ENCODE results near the gene RMRP.

RMRP gene

DNA sequence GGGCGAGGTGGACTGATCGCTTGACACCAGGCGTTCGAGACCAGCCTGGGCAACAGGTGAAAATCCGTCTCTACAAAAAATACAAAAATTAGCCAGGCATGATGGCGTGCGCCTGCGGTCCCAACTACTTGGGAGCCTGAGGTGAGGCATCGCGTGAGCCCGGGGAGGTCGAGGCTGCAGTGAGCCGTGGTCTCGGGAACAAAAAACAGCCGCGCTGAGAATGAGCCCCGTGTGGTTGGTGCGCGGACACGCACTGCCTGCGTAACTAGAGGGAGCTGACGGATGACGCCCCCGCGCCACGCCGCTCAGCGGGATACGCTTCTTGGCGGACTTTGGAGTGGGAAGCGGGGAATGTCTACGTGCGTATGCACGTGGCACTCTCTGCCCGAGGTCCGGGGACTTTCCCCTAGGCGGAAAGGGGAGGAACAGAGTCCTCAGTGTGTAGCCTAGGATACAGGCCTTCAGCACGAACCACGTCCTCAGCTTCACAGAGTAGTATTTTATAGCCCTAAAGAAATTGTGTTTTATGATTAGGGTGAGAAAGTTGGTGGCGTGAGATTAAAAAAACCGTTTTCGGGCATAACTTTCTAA, at the start of gene RMRP:
Gene RMRP, minus strand, starts transcription at position 474 of the 591 bp plus-strand sequence.
- DNase-seq (ENCODE audit: low read depth in 2 of 2, low spot score in 1 of 2) = peak; percentile 48 to 77

DNA sequence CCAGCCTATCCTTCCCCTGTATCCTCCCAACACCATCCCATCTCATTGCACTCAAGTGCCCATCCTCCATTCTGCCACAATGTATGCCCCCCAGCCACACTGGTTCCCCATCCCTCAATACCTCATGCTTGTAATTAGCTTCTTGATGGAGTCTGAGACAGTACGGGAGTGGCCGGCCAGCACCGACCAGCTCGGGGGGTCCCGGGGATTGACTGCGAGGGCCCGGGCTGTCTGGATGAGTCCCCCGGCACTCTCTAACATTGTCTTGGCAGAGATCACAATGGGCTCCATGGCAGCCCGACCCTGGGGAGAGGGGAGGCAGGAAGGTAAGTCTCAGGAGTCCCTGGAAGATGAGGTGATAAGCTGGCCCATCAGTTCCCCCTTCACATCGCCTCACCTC, 49.1 kb upstream of the RMRP start:
- no peak for DNase-seq (ENCODE audit: low read depth in 2 of 2, low spot score in 1 of 2)

DNA sequence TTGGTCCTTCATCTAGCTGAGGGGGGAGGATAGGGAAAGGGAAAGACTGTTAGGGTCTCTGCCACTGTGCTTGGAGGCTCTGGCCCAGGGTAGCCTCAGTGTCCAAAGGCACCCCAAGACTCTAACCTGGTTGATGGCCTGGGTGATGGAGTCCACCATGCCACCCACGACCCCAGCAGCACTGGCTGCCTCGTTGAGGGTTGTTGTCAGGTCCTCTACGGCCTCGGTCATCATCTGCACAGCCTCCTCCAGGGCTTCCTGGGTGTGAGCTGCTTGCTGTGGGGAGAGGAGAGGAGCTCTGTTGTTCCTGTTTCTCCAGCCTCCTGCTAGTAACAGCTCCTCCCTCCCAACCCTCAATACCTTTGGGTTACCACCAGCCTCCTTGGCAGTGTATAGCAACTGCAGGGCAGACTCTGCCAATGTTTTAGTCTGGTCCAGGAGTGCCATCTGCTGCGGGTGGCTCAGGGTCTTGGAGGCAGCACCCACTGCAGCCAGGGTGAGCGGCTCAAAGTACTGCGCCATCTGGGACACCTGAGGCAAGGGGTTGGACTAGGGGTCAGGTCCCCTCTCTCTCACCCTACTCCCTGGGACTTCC, 48.1 kb upstream of the RMRP start:
- DNase-seq (ENCODE audit: low read depth in 2 of 2, low spot score in 1 of 2) = no peak

DNA sequence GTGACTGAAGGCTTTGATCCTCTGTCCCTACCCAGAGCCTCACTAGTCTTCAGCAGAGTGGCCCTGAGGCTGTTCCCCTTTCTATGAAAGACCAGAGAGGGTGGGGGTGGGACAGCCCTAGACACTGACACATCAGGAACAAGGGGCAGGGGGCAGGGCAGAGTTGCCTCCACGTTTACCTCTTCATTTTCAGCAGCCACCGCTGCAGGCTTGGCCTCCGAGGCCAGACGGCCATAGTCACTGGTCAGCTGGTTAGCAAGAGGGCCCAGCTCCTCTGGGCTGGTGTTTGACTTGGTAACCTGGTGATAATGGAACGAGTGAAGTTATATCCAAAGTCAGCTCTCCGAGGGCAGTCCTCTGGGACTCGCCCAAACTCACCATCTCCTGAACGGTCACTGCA, 47.6 kb upstream of the RMRP start:
- no peak for DNase-seq (ENCODE audit: low read depth in 2 of 2, low spot score in 1 of 2)

DNA sequence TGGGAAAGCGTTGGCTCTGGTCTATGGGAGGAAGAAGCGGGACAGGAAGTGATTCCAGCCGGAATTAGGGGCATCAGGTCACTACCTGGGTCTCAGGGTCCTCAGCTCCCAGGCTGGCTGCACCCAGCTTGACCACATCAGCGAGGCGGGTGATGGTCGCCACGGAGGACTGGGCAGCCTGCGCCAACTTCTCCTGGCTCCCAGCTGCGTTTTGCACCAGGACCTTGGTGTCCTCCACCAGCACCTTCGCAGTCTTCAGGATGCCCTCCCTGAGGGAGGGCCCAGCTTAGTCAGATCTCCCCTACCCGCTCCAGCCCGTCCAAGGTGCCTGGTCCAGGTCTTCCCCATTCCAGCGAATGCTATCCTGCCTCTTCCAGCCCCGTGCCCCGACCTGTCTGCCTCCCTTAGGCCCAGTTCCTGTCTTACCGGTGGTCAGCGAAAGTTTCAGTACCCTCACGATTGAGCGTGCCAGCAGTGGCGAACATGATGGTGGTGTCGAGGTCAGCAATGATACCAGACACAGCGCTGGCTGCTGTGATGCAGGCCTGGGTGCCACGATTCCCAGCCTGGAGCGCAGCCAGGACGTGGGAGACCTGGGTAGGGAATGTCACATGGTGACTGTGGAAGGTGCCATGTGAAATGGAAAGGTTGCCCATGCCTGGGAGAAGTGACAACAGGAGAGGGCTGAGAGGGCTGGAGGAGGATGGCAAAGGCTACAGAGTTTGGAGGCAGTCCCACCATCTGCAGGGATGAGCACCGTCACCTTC, 46.3 kb upstream of the RMRP start:
- DNase-seq (ENCODE audit: low read depth in 2 of 2, low spot score in 1 of 2) = no peak

DNA sequence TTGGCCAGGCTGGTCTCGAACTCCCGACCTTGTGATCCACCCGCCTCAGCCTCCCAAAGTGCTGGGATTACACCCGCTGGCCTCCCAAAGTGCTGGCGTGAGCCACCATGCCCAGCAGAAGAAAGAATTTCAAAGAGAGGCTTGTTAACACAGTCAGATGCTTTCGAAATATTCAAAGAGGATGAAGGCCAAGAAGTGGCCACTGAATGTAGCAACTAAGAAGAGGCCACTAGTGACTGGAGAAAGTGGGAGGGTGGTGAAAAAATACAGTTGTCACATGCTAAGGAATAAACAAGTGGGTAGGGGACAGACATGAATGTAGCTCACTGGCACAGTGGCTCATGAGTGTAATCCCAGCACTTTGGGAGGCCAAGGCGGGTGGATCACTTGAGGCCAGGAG, 44.9 kb upstream of the RMRP start:
- DNase-seq (ENCODE audit: low read depth in 2 of 2, low spot score in 1 of 2) = no peak

DNA sequence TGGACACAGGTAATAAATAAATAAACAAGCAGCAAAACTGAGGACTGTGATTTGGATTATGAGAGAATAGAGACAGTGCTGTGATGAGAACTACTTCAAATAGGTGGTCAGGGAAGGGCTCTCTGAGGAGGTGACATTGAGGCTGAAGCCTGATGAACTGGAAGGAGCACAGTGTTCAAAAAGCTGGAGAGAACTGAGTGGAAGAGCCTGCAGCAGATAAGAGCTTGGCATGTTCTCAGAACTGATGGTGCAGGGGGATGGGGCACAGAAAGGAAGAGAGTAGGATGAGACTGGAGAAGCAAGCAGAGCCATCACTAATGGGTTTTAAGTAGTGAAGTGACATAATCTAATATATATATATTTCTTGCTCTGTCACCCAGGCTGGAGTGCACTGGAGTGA, 43.1 kb upstream of the RMRP start:
- no peak for DNase-seq (ENCODE audit: low read depth in 2 of 2, low spot score in 1 of 2)

DNA sequence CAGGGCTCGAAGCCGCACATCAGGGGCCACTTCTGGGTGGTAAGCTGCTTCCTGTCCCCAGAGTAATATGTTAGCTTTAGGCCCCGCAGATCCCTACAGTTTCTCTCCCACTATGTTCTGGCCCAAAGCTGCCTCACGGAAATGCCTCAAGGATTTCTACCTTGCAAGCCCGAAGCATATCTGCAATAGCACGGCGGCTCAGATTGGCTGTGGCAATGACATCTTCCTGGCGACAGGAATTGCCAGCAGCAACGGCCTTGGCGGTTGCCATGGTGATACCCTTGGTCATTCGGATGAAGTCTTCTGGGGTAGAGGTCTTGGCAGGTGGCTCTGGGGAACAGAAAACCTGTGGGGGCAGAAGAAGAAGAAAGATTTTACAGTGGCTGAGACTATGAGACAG, 42.2 kb upstream of the RMRP start:
- no peak for DNase-seq (ENCODE audit: low read depth in 2 of 2, low spot score in 1 of 2)

DNA sequence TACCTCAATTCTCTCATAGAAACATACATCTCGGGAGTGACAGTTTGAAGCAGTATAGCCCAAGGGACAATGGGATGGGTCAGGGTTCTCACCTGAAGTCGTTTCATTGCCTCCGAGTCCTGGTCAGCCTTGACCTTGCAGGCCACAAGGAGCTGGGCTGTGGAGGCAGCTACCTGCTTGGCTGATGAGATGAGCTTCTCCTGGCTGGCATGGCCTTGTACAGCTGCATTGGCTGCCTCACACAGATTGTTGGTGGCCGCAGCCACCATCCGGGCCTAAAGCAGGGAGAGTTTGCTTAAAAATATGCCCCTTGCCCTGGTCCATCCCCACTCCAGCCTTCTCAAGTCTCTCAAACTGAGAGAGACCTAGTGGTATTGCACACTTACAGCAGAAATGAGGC, 40.4 kb upstream of the RMRP start:
- no peak for DNase-seq (ENCODE audit: low read depth in 2 of 2, low spot score in 1 of 2)

DNA sequence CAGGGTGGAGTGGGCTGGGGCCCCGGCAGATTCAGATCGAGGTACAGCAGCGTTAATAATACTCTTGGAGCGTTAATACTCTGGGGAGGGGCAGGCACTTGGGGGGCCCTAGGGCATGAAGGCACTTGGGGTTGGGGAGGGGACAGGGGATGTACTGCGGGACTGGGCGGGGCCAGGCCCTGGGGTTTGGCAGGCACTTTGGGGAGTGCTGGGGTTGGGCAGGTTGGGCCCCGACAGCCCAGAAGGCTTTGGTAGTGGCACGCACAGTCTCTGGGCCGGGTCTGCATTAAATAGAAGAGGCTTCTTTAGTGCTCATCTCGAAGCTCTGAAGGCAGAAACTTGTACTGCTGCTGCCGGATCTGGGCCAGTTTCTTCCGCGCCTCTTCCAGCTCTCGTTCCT, 39.7 kb upstream of the RMRP start:
- no peak for DNase-seq (ENCODE audit: low read depth in 2 of 2, low spot score in 1 of 2)

DNA sequence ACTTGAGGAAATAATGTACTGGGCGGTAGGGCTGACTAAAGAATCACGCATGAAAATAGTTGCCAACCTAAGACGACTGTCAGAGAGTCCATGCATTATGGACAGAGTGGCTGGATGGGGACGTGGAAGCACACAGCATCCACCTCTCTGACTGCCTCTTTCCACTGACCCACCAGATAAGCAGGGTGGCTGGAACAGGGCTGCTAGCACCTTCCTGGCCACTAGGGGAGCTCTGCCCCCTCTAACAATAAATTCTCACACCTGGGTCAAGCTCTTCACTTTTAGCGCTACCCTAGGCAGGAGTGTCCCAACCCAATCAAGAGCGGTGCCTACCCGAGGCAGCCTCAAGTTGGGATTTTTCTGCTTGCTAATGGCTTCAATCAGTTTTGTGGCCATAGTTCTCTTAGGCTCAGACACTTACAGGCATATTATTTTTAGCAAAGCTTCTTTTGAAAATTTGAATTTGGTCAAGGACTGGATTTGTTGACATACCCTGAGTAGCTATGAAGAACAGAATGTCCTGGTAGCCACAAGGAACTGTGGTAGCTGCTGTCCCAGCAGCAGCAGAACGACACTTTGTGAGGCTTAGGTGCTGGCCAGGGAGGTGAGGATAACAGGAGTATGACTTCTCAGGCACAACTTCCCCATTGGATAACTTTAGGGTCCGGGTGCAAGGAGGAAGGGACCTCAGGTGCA, 38.8 kb upstream of the RMRP start:
- DNase-seq (ENCODE audit: low read depth in 2 of 2, low spot score in 1 of 2) = peak; percentile 15 to 27

DNA sequence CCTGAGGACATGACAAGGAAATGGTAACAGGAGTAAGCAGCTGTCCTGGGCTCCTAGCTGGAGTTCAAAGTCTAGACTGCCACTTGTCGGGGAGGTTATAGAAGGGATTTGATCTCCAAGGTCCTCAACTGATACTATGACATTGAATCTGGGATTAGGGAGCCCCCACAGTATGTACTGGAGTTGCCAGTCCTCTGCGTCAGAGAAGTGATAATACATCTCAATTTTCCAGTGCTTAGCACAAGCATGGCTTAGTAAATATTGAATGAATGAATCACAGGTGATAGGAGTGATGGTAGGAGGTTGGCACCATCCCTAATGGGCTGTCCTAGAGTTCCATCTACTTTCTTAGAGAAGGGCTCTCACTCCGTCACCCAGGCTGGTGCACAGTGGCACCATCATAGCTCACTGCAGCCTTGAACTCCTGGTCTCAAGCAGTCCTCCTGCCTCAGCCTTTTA, 38.2 kb upstream of the RMRP start:
- no peak for DNase-seq (ENCODE audit: low read depth in 2 of 2, low spot score in 1 of 2)

DNA sequence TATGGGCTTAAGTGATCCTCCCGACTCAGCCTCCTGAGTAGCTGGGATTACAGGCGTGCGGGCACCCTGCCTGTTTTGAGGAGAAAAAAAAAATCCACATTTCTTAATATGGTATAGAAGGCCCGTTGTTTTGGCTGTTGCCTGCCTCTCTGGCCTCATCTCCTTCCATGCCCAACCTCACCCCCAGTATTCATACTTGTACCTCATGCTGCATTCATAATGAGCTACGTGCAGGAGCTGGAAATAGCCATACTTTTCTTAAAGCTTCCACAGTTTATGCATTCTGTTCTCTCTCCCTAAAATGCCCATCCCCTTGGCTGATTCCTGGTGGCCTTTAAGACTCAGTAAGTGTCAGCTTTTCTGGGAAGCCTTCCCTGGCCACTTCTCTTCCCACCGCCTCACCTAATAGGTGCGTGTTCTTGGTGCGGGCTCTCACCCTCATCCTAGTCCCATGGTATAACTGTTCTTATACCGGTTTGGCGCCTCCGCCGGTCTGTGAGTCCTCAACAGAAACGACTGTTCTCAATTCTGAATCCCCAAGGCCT, 34.0 kb upstream of the RMRP start:
- no peak for DNase-seq (ENCODE audit: low read depth in 2 of 2, low spot score in 1 of 2)

DNA sequence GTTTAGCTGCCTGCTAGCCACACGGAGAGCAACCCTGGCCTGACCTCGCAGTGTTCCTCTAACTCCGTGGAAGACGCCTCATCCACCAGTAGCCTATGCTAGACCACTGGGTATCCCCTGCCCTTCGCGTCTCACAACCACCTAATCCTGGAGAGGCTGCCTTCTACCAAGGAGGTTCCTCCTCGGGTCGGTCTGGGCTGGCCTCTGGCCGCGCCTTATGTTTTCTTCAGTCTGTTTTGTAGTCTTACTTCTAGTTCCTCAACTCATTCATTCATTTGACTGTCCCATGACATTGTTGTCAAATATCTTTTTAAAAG, 33.5 kb upstream of the RMRP start:
- no peak for DNase-seq (ENCODE audit: low read depth in 2 of 2, low spot score in 1 of 2)

DNA sequence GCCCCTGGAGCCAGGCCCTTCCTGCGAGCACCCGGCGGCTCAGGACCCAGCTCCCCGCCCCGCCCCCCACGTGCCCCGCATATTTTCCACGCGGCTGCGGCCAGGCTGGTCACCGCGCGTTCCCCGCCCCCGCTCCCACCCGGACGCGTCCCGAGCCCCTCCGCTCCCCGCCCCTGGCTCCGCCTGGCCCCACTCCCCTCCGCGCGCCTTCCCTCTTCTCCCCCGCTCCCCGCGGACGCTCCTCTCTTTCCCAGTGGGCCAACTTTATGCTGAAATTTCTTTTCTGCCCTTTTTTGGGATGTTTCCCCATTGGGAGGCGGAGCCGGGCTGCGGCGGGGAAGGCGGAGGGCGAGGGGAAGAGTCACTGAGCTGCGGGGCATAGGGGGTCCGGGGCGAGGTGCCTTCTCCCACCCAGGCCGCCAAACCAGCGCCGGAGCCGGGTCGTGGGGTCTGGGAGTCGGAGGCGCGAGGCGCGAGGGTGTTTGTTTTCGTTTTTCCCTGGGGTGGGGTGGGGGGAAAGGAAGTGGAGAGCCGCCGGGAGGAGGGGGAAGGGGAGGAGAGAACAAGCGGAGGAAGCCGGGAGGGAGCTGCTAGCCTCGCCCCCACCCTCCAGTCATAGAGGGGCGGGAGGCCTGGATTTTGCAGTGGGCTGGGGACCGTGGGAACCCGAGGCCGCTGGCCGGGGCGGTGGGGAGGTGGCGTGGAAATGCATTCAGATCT, 33.0 kb upstream of the RMRP start:
- peak in 1 of 2 donors; percentile 4 for DNase-seq (ENCODE audit: low read depth in 2 of 2, low spot score in 1 of 2)

DNA sequence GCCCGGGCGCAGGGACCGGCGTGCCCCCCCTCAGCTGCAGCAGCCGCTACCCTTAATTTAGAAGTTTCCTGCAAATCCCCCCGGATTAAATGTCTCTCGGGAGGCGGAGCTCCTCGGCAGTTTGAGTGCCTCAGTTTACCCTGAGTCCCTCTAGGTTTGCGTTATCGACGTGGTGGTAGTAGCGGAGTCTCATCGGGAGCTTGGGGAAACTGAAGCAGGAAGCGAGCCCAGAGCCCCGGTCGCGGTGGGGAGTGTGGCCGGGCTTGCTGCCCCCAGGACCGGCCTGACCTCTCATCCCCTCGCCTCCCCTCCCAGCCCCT, 32.4 kb upstream of the RMRP start:
- DNase-seq (ENCODE audit: low read depth in 2 of 2, low spot score in 1 of 2) = no peak

DNA sequence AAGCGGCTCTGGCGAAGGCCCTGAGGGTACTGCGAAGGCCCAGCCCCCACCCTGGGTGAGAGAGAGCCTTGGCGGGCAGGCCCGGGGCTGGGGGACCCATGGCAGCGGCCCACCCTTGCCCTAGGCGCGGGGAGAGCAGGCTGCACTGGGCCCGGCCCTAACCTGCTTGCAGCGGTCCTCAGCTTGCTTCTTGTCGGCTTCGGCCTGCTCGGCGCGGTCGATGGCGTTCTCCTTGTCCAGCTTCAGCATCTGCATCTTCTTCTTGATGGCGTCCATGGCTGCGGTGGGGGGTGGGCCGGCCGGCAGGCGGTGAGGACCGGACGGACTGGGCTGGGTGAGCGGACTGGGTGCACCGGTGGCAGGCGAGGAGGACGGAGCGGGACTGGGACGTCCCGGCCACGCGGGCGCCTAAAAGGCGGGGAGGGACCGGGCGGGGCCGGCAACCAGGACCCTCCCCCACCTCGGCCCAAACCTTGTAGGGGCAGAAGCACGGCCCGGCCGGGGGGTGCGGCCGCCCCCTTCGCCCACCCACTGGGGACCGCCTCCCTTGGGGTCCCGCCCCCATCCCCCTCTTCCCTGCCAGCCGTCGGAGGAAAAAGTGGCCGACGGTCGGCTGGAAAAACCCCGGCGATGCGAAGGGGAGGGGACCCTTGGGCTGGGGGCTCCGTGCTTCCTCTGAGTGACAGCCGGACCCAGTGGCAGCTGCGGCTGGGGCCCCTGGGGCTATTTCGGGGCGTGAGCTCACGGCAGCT, 31.9 kb upstream of the RMRP start, which contains the start of gene TPM2:
Gene TPM2, minus strand, starts transcription at position 384 of the 752 bp plus-strand sequence. Its CDS starts 108 bp downstream, at position 276.
- no peak for DNase-seq (ENCODE audit: low read depth in 2 of 2, low spot score in 1 of 2)

DNA sequence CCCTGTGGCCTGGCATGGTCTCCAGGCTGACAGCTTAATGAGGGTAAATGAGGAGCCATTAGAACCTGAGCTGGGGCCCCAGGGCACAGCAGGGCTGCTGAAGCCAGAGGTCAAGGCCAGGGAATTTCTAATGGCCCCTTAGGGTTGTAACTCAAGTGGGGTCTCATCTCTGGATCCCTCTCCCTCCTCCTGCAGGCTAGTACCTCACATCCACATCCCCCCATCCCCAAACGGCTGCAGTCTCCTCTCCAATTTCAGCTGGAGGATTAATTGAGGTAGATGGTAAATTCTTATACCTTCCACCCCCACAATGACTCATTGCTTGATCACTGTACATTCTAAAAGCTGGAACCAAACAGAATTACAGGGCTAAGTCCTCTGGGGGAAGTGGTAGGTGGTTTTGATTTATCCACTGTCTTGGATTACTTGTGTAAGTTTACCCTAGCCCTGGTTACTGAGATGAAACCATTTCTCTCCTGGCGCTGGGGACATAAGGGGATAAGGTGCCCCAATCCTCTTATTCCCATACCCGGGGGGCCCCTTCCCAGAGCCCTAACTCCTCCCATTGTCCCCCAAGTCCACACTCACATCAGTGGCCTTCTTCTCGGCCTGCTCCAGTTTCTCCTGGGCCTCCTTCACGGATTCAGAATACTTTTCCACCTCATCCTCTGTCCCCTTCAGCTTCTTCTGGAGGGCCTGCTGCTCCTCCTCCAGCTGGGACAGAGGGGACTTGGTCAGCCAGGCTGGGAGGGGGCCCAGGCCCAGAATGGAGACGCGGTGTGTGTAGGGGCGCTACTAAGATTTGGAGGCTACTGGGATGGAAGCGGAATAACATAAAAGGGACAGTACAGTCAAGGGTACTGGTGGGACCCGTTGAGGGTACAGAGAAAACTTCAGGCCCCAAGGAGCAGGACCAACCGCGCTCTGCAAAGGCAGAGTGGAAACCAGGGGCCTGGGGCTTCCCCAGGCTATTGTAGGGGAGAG, 31.0 kb upstream of the RMRP start:
- DNase-seq (ENCODE audit: low read depth in 2 of 2, low spot score in 1 of 2) = no peak

DNA sequence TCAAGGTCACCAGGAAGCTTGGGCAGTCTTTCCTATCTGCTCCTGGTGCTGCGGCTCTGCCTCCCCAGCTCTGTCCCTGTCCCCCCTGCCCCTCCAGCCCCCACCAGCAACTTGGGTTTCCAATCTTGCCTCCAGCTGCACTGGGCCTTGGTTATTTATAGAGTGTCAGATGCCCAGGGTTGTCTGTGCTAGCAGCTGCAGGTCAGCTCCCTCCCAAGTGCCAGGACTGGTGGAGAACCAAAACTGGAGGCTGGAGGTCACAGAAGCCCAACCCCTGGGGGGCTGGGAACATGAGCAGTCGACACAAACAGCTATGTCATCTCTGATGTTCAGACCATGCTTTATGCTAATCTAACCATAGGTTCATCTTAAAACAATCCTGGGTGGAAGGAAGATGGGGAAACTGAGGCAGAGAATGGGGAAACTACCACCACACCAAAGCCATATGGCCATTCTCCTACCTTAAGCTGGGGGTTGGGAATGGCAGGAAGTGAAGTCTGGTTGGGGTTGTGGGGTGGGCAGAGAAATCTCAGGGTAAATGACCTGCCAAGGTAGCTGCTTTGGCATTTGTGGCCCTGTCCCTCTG, 30.2 kb upstream of the RMRP start:
- DNase-seq (ENCODE audit: low read depth in 2 of 2, low spot score in 1 of 2) = no peak
